Fibroblast of the aortic adventitia (primary cell): ENCODE results near the gene CTSZ. TPM values are rescaled to one million over a fixed set of nuclear protein-coding genes. Genes with fewer than 3 reads are reported as not detected.

Experiments used
- DNase-seq: peaks from one replicate; pipeline ENCODE4 v3.0.0-alpha.2; 2010; ENCODE audit warnings: low read depth
- H3K4me3 ChIP-seq: 2 replicates; pipeline ENCODE4 v1.5.1; 2011; ENCODE audit warnings: low read depth, mild to moderate bottlenecking, control low read depth, low read length, moderate library complexity
- total RNA-seq: library from RNA; depleted of rRNA; stranded (reverse); fragments of >200 nt; gene quantifications from 2 replicates; pipeline ENCODE4 v1.2.3, GENCODE V29; 2012; ENCODE audit warnings: low replicate concordance
- TF ChIP-seq, protein P1 (sequence below): IDR thresholded peaks from 2 replicates; pipeline ENCODE4 v1.5.1; 2011; ENCODE audit warnings: mild to moderate bottlenecking, low read length, control low read depth, inconsistent platforms; ENCODE audit not compliant: insufficient read depth

Gene CTSZ
- total RNA-seq, 1 donor, result 51.0 TPM

DNA sequence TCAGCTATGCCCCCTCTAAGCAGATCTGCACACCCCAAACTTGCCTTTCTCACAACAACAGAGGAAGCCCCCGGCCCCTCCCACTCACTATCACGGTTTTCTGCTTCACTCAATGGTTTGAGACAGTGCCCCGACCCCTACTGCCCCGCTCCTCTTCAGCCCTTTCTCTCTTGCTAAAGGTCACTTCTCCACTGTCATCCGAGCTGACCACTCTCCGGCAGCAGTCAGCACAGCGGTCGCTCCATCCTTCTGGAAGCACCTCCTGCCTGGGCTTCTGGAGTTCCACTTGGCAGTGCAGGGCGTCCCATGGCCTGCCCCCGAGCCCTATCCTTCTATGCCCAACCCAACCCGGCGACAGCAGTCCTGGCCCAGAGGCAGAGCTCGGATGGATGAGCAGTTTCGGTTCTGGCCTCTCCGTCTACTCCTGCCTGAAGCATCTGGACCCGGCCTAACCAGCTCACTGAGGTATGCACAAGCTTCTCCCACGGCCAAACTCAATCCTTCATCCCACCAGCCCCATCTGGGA is 4.1 kb downstream of the CTSZ start:
- no peak for DNase-seq
- TF ChIP-seq, protein P1, sequence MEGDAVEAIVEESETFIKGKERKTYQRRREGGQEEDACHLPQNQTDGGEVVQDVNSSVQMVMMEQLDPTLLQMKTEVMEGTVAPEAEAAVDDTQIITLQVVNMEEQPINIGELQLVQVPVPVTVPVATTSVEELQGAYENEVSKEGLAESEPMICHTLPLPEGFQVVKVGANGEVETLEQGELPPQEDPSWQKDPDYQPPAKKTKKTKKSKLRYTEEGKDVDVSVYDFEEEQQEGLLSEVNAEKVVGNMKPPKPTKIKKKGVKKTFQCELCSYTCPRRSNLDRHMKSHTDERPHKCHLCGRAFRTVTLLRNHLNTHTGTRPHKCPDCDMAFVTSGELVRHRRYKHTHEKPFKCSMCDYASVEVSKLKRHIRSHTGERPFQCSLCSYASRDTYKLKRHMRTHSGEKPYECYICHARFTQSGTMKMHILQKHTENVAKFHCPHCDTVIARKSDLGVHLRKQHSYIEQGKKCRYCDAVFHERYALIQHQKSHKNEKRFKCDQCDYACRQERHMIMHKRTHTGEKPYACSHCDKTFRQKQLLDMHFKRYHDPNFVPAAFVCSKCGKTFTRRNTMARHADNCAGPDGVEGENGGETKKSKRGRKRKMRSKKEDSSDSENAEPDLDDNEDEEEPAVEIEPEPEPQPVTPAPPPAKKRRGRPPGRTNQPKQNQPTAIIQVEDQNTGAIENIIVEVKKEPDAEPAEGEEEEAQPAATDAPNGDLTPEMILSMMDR, result no peak
- H3K4me3 ChIP-seq, result no peak overlapping the region

DNA sequence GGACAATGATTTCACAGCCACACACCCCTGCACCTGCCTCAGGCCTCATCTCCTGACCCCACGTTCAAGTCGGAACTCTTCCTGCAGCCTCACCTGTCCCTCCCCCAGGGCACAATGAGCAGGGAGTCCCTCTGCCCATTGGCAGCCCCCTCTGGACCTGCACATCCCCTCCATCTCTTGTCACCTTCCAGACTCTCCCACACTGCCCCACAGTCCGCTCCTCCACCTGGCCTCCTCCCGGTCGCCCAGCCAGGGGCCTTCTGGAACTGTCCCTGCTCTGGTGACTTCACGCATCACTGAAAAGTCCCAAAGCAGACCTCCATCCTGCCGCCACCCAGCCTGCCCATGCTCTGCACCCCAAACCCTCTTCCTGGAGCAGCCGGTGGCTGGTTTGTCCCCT is 4.7 kb downstream of the CTSZ start:
- TF ChIP-seq, protein P1, result no peak
- no peak overlapping the region for H3K4me3 ChIP-seq
- DNase-seq, result no peak

DNA sequence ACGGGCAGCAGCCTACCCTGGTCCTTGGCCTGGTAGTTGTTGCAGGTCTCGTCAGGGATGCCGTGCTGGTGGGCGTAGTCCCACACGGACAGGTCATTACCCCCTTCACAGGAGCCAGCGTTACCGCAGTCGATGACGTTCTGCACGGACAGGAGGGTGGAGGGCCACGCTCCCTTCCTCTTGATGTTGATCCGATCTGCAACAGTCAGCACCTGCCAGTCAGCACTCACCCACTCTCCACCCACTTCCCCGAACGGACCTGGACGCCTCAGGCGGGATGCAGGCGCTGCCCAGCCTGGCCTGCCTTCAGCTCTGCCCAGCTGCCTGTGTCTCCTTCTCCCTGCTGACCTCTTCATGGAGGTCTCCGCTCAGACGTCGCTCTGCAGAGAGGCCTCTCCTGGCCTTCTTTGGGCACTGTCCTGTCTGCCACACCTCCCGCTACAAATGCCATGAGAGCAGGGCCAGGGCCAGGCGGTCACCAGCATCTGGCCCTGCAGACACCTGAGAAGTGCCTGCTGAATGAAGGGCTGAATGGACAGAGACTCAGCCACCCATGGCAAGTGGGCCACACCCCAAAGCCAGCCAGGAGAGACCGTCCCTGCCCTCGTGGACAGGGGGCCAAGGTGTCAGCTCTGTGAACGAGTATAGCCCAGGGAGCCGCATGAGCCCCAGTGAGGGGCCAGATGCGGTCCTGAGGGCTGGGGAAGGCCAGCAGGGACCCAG is 5.4 kb downstream of the CTSZ start:
- H3K4me3 ChIP-seq, result no peak overlapping the region
- TF ChIP-seq, protein P1, result no peak
- DNase-seq, result no peak

DNA sequence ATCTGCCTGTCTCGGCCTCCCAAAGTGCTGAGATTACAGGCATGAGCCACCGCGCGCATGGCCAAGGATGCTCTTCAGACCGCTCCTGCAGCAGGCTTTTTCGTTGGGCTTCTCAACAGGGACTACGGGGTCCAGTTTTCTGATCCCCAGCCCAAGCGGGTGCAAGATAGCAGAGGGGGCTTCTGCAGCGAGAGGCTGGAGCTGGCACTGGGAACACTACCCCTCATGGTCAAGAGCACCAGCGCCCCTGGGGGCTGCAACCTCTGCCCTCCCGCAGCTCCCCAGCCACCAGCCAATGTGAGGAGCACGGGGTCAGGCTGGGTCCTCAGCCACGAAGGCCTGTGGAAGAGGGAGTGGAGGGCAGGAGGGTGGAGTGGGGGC is 6.0 kb downstream of the CTSZ start:
- no peak overlapping the region for H3K4me3 ChIP-seq
- TF ChIP-seq, protein P1, result no peak
- DNase-seq, result no peak

DNA sequence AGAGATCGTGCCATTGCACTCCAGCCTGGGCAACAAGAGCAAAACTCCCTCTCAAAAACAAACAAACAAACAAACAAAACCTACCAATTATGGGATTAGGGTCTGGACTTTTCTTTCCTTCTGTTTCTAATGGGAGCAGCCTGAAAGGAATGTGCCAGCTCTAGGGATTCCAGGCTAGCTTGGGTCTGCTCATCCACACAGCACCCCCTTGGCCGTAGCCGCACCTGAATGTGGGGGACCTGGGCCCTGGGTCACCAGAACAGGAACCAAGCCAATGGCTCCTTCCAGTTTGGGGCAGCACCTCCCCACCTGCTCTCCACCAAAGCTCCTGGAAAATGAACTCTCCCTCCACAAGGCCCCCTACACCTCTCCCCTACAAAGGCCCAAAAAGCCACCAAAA is 6.7 kb downstream of the CTSZ start:
- no peak for DNase-seq
- H3K4me3 ChIP-seq, result no peak overlapping the region
- TF ChIP-seq, protein P1, result no peak

DNA sequence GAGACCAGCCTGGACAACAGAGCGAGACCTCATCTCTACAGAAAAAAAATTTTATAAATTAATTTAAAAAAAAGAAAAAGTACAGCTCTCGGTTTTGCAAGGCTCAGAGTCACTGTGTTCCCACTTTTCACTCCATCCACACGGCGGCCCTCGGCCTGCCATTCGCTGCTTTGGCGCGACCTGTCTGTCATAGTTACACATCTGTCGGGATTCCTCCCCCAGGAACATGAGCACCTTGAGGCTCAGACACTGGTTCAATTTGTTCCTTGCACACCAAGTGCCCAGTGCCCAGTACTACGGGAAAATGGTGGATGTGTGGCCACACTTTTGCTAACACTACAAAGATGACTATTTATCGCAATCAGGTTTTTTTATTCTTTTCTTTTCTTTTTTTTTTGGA is 8.4 kb downstream of the CTSZ start:
- DNase-seq, result no peak

More for the DNA sequence above, 8.4 kb downstream of the CTSZ start:
- no peak overlapping the region for H3K4me3 ChIP-seq
- TF ChIP-seq, protein P1, result no peak
